ENCODE results near the gene TBC1D10B.

TBC1D10B gene, protein sequence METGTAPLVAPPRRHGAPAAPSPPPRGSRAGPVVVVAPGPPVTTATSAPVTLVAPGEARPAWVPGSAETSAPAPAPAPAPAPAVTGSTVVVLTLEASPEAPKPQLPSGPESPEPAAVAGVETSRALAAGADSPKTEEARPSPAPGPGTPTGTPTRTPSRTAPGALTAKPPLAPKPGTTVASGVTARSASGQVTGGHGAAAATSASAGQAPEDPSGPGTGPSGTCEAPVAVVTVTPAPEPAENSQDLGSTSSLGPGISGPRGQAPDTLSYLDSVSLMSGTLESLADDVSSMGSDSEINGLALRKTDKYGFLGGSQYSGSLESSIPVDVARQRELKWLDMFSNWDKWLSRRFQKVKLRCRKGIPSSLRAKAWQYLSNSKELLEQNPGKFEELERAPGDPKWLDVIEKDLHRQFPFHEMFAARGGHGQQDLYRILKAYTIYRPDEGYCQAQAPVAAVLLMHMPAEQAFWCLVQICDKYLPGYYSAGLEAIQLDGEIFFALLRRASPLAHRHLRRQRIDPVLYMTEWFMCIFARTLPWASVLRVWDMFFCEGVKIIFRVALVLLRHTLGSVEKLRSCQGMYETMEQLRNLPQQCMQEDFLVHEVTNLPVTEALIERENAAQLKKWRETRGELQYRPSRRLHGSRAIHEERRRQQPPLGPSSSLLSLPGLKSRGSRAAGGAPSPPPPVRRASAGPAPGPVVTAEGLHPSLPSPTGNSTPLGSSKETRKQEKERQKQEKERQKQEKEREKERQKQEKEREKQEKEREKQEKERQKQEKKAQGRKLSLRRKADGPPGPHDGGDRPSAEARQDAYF

DNA sequence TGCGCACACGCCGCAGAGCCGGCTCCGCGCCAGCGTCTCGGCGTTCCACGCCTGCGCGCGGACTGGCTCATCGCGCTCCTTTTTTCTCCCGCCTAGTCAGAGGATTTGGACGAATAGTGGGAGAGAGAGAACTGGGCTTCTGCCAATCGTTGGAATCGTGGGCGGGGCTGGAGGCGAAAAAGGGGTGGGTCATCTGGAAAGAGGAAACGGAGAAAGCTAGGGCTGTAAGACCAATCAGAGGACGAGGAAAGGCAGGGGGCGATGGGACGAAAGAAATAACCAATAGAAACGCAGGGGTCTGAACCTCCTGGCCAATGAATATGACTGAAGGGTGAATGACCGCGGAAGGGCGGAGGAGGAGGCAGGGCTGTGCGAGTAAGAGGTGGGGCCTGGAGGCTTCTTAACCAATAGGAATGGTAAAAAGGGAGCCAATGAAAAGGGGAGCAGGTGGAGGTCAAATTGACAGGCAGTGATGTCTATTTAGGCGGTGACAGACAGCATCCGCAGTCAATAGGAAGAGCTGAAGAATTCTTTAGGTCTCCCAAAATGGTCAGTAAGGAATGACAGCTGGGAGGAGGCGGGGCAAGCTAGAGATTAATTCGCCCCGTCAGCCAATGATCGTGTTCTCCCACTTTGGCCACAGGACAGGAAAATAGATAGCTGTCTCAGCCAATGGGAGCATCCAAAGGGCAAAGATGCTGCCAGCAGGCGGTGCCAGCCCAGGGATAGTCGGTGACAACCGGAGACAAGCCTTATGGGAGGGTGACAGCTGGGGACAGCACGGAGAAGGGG is at the start of gene TBC1D10B:
Gene TBC1D10B (minus strand): TSS at position 39 of the 792 bp plus-strand sequence. CDS start 311 bp downstream, outside the sequence.
- peak; percentile 99 for FAIRE-seq

DNA sequence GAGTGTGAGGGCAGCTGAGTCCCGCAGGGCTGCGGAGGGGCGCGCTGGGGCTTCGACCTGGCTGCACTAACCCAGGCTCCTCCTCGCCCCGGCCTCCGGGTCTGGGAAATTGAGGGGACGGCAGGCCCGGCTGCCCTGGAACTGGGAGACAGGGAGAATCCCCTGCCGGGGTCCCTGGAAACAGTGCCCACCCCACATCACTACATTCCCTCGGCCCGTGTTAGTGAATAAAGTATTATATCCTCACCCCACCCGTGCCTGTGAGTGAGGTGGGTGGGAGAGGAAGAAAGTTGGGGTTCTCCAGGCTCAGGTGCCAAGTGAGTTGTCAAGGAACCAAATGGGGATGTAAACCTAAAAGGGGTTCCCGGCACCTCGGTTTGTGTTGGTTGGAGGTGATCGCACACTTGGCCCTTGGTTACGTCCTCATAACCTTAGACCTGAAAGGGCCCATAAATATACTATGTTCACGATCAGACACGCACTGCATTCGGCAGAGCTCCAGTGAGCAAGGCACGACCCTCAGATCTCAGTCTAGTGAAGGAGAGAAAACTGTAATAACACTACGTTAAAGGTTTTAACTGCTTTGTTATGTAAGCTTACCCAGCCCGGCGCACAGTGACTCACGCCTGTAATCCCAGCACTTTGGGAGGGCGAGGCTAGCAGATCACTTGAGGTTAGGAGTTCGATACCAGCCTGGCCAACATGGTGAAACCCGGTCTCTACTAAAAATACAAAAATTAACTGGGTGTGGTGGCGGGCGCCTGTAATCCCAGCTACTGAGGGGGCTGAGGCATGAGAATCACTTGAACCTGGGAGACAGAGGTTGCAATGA is 48.3 kb upstream of the TBC1D10B start:
- no peak for FAIRE-seq

DNA sequence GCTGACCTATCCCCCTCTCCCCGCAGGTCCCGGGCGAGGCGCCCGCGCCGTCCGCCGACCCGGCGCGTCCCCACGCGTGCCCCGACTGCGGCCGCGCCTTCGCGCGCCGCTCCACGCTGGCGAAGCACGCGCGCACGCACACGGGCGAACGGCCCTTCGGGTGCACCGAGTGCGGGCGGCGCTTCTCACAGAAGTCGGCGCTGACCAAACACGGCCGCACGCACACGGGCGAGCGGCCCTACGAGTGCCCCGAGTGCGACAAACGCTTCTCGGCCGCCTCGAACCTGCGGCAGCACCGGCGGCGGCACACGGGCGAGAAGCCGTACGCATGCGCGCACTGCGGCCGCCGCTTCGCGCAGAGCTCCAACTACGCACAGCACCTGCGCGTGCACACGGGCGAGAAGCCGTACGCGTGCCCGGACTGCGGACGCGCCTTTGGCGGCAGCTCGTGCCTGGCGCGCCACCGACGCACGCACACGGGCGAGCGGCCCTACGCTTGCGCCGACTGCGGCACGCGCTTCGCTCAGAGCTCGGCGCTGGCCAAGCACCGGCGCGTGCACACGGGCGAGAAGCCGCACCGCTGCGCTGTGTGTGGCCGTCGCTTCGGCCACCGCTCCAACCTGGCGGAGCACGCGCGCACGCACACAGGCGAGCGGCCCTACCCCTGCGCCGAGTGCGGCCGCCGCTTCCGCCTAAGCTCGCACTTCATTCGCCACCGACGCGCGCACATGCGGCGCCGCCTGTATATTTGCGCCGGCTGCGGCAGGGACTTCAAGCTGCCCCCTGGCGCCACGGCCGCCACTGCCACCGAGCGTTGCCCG is 47.4 kb upstream of the TBC1D10B start:
- FAIRE-seq: no peak

DNA sequence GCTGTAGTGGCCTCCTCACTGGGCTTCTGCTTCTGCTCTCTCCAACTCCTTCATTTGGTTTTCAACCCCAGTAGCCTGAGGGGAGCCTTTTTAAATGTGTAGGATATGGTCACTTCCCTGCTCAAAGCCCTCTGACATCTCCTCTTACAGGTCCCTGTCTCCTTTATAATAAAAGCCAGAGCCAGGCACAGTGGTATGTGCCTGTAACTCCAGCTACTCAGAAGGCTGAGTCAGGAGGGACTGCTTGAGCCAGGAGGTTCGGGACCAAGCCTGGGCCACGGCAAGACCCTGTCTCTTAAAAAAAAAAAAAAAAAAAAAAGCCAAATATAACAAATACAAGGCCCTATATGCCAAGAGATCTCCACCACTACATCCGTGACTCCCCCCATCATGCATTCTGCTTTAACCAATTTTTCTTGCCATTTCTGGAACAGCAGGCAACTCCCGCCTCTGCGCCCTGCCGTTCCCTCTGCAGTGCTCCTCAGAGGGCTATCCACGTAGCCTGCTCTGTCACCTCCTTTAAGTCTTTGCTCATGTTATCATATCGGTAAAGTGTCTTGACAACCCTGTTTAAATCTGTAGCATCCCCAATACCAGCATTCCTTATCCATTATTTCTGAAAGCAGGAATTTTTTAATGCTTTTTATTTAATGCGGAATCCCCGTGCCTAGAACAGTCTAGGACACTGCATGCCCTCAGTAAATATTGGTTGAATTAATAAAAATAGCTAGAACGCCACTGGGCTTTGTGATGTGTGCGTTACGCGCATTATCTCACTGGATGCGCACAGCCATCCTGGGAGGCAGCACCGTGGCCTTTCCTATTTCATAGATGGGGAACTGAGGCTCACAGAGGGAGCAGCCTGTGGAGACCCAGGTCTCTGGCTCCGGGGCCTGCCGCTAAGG is 46.6 kb upstream of the TBC1D10B start:
- no peak for FAIRE-seq

DNA sequence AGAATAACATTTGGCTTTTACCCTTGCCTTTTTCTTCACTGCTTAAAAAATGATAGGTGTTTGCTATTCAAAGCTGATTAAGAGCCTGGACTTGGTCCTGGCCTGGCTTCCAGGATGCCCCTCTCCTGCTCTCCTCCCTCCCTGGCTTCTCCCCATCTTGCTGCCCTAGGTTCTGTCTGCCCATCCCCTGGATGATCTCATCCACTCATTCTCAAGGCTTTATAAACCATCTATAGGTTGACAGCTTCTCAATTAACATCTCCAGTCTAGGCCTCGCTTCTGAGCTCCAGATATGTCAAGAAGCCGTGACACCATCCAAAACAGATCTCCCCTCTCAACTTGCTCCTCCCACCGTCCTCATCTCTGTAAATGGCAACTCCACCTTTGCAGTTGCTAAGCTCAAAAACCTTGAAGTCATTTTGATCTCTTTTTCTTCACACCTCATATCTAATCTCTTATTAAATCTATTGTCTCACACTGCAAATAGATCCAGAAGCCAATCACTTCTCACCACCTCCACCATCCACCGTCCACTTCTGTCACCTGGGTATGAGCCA is 45.8 kb upstream of the TBC1D10B start:
- FAIRE-seq: no peak

DNA sequence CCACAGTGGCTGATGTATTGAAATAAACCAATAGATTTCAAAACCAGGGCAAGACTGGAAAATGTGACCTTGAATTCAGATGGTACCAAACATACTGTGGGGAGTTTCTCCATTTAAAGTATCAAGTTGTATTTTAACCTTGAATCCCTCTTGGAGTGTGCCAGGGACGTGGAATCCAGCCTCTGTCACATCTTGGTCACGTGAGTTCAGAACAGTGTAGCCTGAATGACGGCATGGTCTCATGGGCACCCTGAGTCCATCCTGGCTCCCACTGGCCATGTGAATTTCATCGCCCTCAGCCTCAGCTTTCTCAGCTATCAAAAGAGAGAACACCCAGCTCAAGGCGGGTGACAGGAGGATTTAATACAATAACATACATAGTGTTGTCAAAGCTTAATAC is 43.9 kb upstream of the TBC1D10B start:
- no peak for FAIRE-seq

DNA sequence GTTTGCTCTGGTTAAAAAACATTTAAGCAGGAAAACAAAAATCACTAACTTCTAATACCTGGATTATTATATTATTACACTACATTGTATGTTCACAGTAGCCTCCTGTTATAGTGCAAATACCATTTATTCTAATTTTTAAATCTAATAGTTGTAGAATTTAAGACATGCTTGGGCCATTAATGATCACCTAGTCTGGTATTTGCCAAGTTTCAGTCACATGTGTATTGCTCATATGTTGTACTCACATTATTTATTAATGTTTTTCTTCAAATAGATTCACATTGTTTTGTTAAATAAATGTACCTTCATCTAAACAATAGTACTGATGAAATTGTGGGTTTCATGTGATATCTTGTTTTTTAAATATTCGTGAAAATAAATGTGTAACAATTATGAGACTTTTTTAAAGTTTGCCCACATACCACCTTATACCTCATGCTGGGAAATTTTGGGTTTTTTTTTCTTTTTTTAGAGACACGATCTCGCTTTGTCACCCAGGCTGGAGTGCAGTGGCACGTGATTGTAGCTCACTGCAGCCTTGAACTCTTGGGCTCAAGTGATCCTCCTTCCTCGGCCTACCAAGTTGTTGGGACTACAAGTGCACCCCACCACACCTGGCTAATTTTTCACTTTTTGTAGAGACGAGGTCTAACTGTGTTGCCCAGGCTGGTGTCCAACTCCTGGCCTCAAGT is 43.0 kb upstream of the TBC1D10B start:
- FAIRE-seq: no peak

DNA sequence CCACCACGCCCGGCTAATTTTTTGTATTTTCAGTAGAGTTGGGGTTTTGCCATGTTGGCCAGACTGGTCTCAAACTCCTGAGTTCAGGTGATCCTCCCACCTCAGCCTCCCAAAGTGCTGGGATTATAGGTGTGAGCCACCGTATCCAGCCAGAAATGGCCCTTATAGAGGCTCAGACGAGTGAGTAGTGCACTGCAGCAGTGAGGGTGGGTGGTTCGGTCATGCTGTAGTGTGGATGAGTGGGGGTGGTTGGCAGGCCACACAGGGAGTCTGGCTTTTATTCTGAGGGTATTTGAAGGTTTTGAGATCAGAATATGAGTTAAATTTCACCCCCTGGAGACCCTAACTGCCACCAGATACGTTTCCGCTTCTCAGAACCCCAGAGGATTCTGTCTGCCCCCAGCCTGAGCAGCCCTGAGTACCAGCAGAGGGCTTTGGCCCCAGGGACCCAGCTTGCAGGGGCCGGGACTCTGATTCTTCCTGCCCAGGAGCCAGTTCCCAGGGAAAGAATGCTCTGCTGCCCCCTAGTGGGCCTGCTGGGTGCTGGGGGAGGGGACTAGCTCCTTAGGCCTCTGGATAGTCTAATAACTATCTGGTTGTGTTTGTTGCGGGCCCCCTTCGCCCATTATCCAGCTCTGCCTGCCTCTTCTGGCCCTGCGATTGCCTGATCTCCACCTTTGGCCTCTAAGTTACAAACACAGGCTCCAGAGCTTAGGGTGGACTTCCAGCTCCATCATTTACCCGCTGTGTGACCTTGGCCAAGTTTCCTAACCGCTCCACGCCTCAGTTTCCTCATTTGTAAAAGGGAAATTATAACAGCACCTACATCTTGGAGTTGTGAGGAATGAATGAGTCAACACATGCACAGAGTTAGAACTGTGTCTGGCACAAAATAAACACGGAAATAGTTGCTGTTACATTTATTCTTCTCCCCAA is 39.1 kb upstream of the TBC1D10B start:
- no peak for FAIRE-seq

DNA sequence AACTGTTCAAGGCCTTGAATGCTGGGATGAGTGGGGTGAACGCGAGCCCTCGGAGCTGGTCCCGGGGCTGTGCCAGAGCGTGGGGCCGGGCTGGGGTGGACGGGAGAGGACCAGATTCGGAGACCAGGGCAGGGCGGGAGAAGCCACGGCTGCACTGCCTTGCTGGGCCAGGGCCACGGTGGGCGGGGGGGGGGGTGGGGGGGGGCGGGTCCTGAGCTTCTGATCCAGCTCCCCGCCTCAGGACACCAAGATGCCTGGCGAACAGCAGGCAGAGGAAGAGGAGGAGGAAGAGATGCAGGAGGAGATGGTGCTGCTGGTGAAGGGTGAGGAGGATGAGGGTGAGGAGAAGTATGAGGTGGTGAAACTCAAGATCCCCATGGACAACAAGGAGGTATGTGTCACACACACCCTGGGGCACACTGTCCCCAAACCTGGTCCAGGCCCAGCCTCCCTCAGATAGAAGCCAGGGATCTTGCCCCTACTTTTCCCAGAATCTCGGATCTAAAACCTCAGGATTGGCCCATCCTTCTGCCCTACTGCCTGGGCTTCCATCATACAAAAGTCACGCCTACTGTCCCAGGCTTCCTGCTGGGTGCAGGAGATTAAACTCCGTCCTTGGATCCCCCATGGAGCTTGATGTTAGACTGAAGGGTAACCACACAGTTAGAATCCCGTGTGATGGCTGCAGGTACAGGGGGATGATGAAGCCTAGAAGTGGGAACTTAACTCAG is 37.7 kb upstream of the TBC1D10B start:
- FAIRE-seq: no peak

DNA sequence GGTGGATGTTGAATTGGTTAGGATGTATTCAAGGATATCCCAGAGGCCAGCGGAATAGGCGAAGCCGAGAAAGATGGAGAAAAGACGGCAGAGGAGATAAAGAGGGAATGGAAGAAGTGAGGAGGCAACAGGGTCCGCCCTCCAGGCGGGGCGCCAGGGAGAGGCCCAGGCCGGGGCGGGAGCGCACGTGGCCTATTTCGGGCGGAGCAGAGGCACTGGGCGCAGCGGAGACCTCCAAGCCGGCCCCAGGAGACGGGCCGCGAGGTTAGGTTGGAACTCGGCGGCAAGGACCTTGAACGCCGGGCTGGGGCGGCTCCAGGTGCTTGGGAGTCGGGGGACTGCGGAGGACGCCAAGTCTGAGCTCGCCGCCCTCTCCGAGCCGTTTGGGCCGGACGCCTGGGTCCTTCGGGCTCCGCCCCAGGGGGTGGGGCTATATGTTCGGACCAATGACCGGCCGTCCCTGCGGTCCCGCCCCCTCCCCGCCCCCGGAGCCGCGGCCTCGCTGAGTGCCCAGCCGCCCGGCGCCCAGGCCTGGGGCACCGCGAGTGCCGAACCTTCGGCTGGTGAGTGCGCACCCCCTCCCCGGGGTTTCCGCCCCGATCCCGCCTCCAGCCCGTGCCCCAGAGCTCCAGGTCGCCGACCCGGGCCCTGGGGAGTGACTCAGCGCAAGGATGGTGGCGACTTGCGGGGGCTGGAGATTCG is 37.0 kb upstream of the TBC1D10B start, which contains the start of gene ZNF771:
Gene ZNF771 (plus strand): TSS at position 505 of the 702 bp plus-strand sequence. CDS start 448 bp downstream, outside the sequence.
- no peak for FAIRE-seq

DNA sequence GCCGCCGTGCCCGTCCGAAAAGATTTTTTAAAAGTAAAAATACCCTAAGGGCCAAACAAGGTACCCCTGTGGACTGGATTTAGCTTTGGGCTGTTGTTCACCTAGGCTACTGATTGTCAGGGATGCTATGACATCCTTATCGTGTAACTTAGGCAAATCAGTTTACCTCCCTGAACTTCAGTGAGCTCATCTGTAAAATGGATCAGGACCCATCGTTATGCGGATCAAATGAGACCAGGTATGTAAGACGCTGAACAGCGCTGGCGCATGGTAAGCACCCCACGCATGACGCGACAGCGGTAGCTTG is 36.5 kb upstream of the TBC1D10B start:
- no peak for FAIRE-seq

DNA sequence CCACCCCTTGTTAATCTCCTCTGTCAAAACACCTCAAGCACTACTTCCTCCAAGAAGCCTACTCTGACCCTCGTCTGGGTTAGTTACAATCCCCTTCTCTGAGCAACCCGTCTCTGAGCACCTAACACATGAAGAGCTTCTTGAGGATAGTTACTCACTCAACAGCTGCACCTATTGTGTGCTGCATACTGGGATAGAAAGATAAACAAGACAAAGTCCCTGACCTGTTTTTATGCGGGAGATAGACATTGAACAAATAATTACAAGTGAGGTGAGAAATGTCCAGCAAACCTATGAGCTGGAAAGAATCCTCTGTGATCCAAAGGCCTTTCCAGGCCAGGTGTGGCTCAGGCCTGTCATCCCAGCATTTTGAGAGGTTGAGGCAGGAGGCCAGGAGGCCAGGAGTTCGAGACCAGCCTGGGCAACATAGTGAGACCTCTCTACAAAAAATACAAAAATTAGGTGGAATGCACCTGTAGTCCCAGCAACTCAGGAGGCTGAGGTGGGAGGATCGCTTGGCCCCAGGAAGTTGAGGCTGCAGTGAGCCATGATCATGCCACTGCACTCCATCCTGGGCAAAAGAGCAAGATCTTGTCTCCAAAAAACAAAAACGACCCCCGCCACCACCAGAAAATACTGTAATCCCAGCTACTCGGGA is 31.6 kb upstream of the TBC1D10B start:
- no peak for FAIRE-seq

DNA sequence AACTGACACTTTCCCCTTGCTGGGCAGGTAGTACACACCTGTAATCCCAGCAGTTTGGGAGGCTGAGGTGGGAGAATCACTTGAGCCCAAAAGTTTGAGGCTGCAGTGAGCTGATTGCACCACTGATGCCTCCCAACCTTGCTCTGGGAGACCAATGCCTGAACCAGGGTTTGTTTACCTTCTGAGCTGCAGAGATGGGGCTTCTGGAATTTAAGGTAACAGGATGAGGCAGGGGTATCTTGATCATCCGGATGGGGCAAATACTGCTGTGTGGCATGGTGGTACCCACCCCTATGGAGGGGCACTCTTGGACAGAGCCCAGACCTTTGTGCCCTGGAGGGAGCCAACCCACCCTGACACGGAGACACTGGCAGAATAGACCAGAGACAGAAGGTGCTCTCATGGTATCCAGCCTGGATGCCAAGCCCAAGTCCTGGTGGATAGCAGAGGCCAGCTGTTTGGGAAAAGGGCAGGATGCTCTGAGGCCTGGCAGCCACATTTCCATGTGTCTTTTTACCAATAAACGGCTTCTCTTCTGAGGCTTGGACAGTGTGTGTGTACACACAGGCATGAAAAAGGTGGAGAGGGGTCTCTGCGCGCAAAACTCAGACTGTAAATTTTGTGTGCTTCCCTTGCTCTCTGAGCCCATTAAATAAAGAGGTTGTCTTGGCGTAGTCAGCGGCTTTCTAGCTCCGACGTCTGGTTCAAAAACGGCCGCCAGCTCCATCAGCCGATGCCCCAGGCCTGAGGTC is 29.3 kb upstream of the TBC1D10B start:
- no peak for FAIRE-seq

DNA sequence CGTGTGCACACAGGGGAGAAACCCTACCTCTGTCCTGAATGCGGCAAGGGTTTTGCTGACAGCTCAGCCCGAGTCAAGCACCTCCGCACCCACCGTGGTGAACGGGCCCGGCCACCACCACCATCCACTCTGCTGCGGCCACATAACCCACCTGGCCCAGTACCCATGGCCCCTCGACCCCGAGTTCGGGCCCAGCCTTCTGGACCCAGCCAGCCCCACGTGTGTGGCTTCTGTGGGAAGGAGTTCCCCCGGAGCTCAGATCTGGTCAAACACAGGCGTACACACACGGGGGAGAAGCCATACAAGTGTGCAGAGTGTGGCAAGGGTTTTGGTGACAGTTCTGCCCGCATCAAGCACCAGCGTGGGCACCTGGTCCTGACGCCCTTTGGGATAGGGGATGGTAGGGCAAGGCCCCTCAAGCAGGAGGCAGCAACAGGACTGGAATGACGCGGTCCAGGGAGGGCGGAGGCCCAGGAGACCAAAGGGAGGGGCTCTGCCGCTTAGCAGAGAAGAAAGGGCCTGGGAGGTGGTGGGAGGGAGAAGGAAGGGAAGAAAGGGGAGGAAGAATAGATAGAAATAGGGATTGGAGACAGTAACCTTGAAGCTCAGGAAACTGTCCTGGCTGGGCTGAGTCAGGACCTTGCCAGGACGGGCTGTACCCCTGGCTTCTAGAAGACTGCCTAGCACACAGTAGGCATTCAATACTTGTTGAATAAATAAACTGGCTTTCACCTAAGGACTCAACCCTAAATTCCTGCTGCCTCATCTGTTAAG is 28.6 kb upstream of the TBC1D10B start:
- no peak for FAIRE-seq
